GM12878 (cell line): ENCODE measurements around the gene MYCBPAP. TPM values are rescaled to one million over a fixed set of nuclear protein-coding genes. Genes with fewer than 3 reads are reported as not detected.

Experiments used
- ATAC-seq: fragments of 200-7000 bp; cut with Tn5 transposase; 3 replicates; pipeline ENCODE4 v1.9.1; 2020; ENCODE audit warnings: mild to moderate bottlenecking, moderate library complexity
- BruUV-seq: library from RNA; stranded (reverse); fragments of 400-500 nt; replicated peaks from 2 replicates; lab custom pipeline; 2021; lab: Mats Ljungman, UMichigan
- CTCF ChIA-PET: fragments of 300-600 bp; sonication (Branson Sonifier 250); formaldehyde crosslinking; extraction: SDS; loops from one replicate; lab custom pipeline; 2021; ENCODE audit warnings: inconsistent platforms; lab: Yijun Ruan, JAX
- POLR2A ChIA-PET: fragments of 350-600 bp; formaldehyde crosslinking; extraction: SDS; loops from one replicate; lab custom pipeline; 2021; ENCODE audit warnings: inconsistent platforms; lab: Charles Lee
- RAD21 ChIA-PET: fragments of 300-600 bp; sonication (Branson Sonifier 250); formaldehyde crosslinking; loops from one replicate; lab custom pipeline; 2023; ENCODE audit warnings: antibody characterized with exemption; ENCODE audit not compliant: unreplicated experiment; lab: Charles Lee
- SMC1A ChIA-PET: fragments of 300-600 bp; sonication (Branson Sonifier 250); formaldehyde crosslinking; loops from one replicate; lab custom pipeline; 2023; ENCODE audit not compliant: unreplicated experiment, uncharacterized antibody; lab: Charles Lee
- DNase-seq: peaks from one replicate; pipeline ENCODE4 v3.0.0-alpha.2; 2011; ENCODE audit warnings: low read depth, low spot score
- FAIRE-seq: peaks from 3 replicates; lab custom pipeline; 2011; peaks lifted over from hg19 to GRCh38; lab: Jason Lieb, UNC
- H2AFZ ChIP-seq: 2 replicates; pipeline ENCODE4 v1.6.0; 2011; ENCODE audit warnings: low read depth, low read length, control low read depth; ENCODE audit not compliant: control insufficient read depth
- H3K27ac ChIP-seq: 2 replicates; pipeline ENCODE4 v1.5.1; 2011; ENCODE audit warnings: control low read depth; ENCODE audit not compliant: control insufficient read depth, insufficient read depth
- H3K27me3 ChIP-seq, 2 experiments: replicated peaks in 1 of 2; 2 replicates each; pipeline versions ENCODE4 v1.6.0 to v1.6.1; 2011; ENCODE audit warnings: low read length in 1 of 2; ENCODE audit not compliant: control insufficient read depth in 2 of 2, insufficient read depth in 2 of 2
- H3K36me3 ChIP-seq, 2 experiments: 2 replicates each; pipeline ENCODE4 v1.5.1; 2011; ENCODE audit warnings: low read length in 1 of 2; ENCODE audit not compliant: control insufficient read depth in 2 of 2, insufficient read depth in 2 of 2
- H3K4me1 ChIP-seq: 2 replicates; pipeline ENCODE4 v1.6.1; 2011; ENCODE audit warnings: mild to moderate bottlenecking, low read length, moderate library complexity, mixed read lengths; ENCODE audit not compliant: control insufficient read depth, insufficient read depth
- H3K4me2 ChIP-seq: 2 replicates; pipeline ENCODE4 v1.6.0; 2011; ENCODE audit warnings: control low read depth; ENCODE audit not compliant: control insufficient read depth, insufficient read depth
- H3K4me3 ChIP-seq: fragments of 200-600 bp; sonication (generic); 2 replicates; pipeline ENCODE4 v1.5.1; 2016
- H3K79me2 ChIP-seq: 2 replicates; pipeline ENCODE4 v1.6.0; 2011; ENCODE audit warnings: low read length; ENCODE audit not compliant: control insufficient read depth, insufficient read depth
- H3K9ac ChIP-seq: 2 replicates; pipeline ENCODE4 v1.8.0; 2011; ENCODE audit warnings: low read length, control low read depth, mixed read lengths; ENCODE audit not compliant: control insufficient read depth, insufficient read depth
- H3K9me3 ChIP-seq: replicated peaks from 3 replicates; pipeline ENCODE4 v1.5.1; 2011; ENCODE audit warnings: mild to moderate bottlenecking, low read length; ENCODE audit not compliant: control insufficient read depth, insufficient read depth
- H4K20me1 ChIP-seq: 2 replicates; pipeline ENCODE4 v1.6.0; 2011; ENCODE audit not compliant: control insufficient read depth, insufficient read depth
- ATF7 ChIP-seq: fragments of 450-650 bp; IDR thresholded peaks from 2 replicates; pipeline ENCODE4 v1.6.1; 2016; ENCODE audit warnings: low read depth, mild to moderate bottlenecking
- BACH1 ChIP-seq: fragments of 450-650 bp; IDR thresholded peaks from 2 replicates; pipeline ENCODE4 v1.6.1; 2017; ENCODE audit warnings: mild to moderate bottlenecking, borderline replicate concordance
- BHLHE40 ChIP-seq, 2 experiments: fragments of 450-650 bp in 1 of 2; IDR thresholded peaks; 2 replicates each; pipeline ENCODE4 v1.6.1; 2011 to 2017; ENCODE audit warnings: low read depth in 2 of 2, borderline replicate concordance in 1 of 2, improper control_type of control experiment in 1 of 2, low read length in 1 of 2, mild to moderate bottlenecking in 1 of 2
- CBFB ChIP-seq: IDR thresholded peaks from 2 replicates; pipeline ENCODE4 v1.6.1; 2016; ENCODE audit warnings: antibody characterized with exemption, low read depth
- CTCF ChIP-seq, 3 experiments: IDR thresholded peaks in 2 of 3; conservative IDR thresholded peaks in 1 of 3; 2 replicates each; pipeline ENCODE4 v1.5.1; 2011; ENCODE audit warnings: low read depth in 3 of 3, low read length in 3 of 3, mild to moderate bottlenecking in 3 of 3, control low read depth in 2 of 3, moderate library complexity in 2 of 3, inconsistent platforms in 1 of 3, mixed read lengths in 1 of 3; ENCODE audit not compliant: control insufficient read depth in 2 of 3, insufficient read depth in 1 of 3; ENCODE audit errors: extremely low read depth in 1 of 3
- ESRRA ChIP-seq: IDR thresholded peaks from 2 replicates; pipeline ENCODE4 v1.6.1; 2012; ENCODE audit warnings: mild to moderate bottlenecking, low read length, improper control_type of control experiment
- IKZF1 ChIP-seq: fragments of 450-650 bp; conservative IDR thresholded peaks from 2 replicates; pipeline ENCODE4 v1.6.1; 2017; ENCODE audit warnings: antibody characterized with exemption, mild to moderate bottlenecking
- IKZF2 ChIP-seq, 2 experiments: fragments of 450-650 bp; IDR thresholded peaks; 2 replicates each; pipeline ENCODE4 v1.6.1; 2017; ENCODE audit warnings: mild to moderate bottlenecking in 2 of 2, moderate library complexity in 2 of 2
- MEF2A ChIP-seq: IDR thresholded peaks from 2 replicates; pipeline ENCODE4 v1.6.1; 2011; ENCODE audit warnings: low read depth, mild to moderate bottlenecking, low read length, moderate library complexity; ENCODE audit not compliant: insufficient read depth
- POLR2AphosphoS2 ChIP-seq: IDR thresholded peaks from 2 replicates; pipeline ENCODE4 v1.6.1; 2011; ENCODE audit warnings: low read depth, mild to moderate bottlenecking, low read length, improper control_type of control experiment, moderate library complexity
- POU2F2 ChIP-seq: IDR thresholded peaks from 3 replicates; pipeline ENCODE4 v1.6.1; 2011; ENCODE audit warnings: low read depth, mild to moderate bottlenecking, low read length, borderline replicate concordance
- RAD21 ChIP-seq: IDR thresholded peaks from 2 replicates; pipeline ENCODE4 v1.6.1; 2011; ENCODE audit warnings: mild to moderate bottlenecking, low read depth, low read length, moderate library complexity; ENCODE audit not compliant: insufficient read depth
- RB1 ChIP-seq: fragments of 450-650 bp; formaldehyde crosslinking; IDR thresholded peaks from 2 replicates; pipeline ENCODE4 v1.6.1; 2017; ENCODE audit warnings: mild to moderate bottlenecking, borderline replicate concordance
- RUNX3 ChIP-seq: IDR thresholded peaks from 2 replicates; pipeline ENCODE4 v1.6.1; 2012; ENCODE audit warnings: low read length, inconsistent platforms
- SMARCA5 ChIP-seq: fragments of 450-650 bp; IDR thresholded peaks from 2 replicates; pipeline ENCODE4 v1.6.1; 2017; ENCODE audit warnings: mild to moderate bottlenecking
- SMC3 ChIP-seq: IDR thresholded peaks from 2 replicates; pipeline ENCODE4 v1.6.1; 2011; ENCODE audit warnings: low read length, improper control_type of control experiment, borderline replicate concordance
- SREBF2 ChIP-seq: IDR thresholded peaks from 2 replicates; pipeline ENCODE4 v1.6.1; 2012; ENCODE audit warnings: mild to moderate bottlenecking, low read length
- SUPT20H ChIP-seq: IDR thresholded peaks from 2 replicates; pipeline ENCODE4 v1.6.1; 2011; ENCODE audit warnings: low read depth, mild to moderate bottlenecking, low read length, moderate library complexity, borderline replicate concordance; ENCODE audit not compliant: control insufficient read depth
- YY1 ChIP-seq: IDR thresholded peaks from 2 replicates; pipeline ENCODE4 v1.6.1; 2011; ENCODE audit warnings: low read depth, mild to moderate bottlenecking, low read length
- WGBS: methylation state at CpG from one replicate; pipeline ENCODE4 v1.1.6; 2016; ENCODE audit warnings: low lambda C conversion rate; ENCODE audit not compliant: insufficient replicate concordance, insufficient coverage; ENCODE audit errors: missing lambda C conversion rate; 5-methylcytosine and 5-hydroxymethylcytosine counted together
- in situ Hi-C: fragments of 300-500 bp; cut with MboI; formaldehyde crosslinking; loops from 9 replicates; pipeline ENCODE4 v1.14.3; 2018; ENCODE audit warnings: mixed read lengths
- intact Hi-C: fragments of 100-400 bp; cut with micrococcal nuclease; formaldehyde crosslinking; loops from one replicate; pipeline ENCODE4 v1.14.2; 2022; ENCODE audit not compliant: unreplicated experiment
- polyA plus RNA-seq, 11 experiments: library from polyadenylated mRNA; depleted of rRNA in 4 of 11; unstranded in 6 of 11; stranded (reverse) in 5 of 11; fragments of >200 nt; fragmentation: Nextera tagmentation in 4 of 11; fragmentation: Illumina TruSeq in 1 of 11; extraction: Ambion mirVana in 4 of 11; extraction: Trizol in 1 of 11; gene quantifications; 1 replicate in 1 of 11; 2 replicates in 10 of 11; pipeline versions ENCODE4 v1.2.1 to v1.2.3, GENCODE V29; 2011 to 2016; ENCODE audit warnings: inconsistent platforms in 2 of 11, missing spikeins in 2 of 11, low read depth in 1 of 11
- total RNA-seq, 4 experiments: library from RNA; depleted of rRNA in 3 of 4; stranded (reverse); fragments of >200 nt in 3 of 4; fragmentation: Illumina TruSeq in 1 of 4; extraction: Trizol in 1 of 4; gene quantifications; 2 replicates each; pipeline versions ENCODE4 v1.2.1 to v1.2.3, GENCODE V29; 2013 to 2021
- TF ChIP-seq, protein P1 (sequence below): fragments of 450-650 bp; IDR thresholded peaks from 2 replicates; pipeline ENCODE4 v1.6.1; 2016; ENCODE audit warnings: mild to moderate bottlenecking

Gene MYCBPAP
- total and polyA plus RNA-seq, 10 of the 15 experiments (the other 5 are each of a cell fraction or from before 2014, with no cell fraction given), result 0.23 to 2.7 (median 1.5) TPM

GRCh38 chr17:50482516-50482915, 25.7 kb upstream of the MYCBPAP start:
- Histone ChIP-seq H3K4me3 (no peak overlapping the region), H3K4me1 (no peaks in the 10 kb centered on the region), H3K9me3 (no peaks in the 10 kb centered on the region), H3K27me3 (no peaks in the 10 kb centered on the region), H3K79me2 (no peaks in the 10 kb centered on the region), H3K9ac (no peak overlapping the region), H3K27ac (no peak overlapping the region), H2AFZ (no peak overlapping the region), H3K4me2 (no peak overlapping the region), H4K20me1 (no peaks in the 10 kb centered on the region), H3K36me3 (peaks cover 0 to 10% of the 10 kb centered on the region in 2 experiments; a peak in 2 of 4 replicates)
- ChIA-PET SMC1A (interaction anchor here (1.0 to 2.6 kb wide), 5 partner anchors 19 to 144 kb away, joined by 3 to 8 read pairs (median 5); partner anchors contain the start of gene LRRC59), CTCF (interaction anchor here (0.7 to 4.4 kb wide), 20 partner anchors 11 to 213 kb away, joined by 3 to 23 read pairs (median 6); no protein-coding TSS in a partner anchor), RAD21 (interaction anchor here (0.6 to 2.1 kb wide), 11 partner anchors 11 to 176 kb away, joined by 3 to 13 read pairs (median 3); no protein-coding TSS in a partner anchor), POLR2A (no interaction called here)
- FAIRE-seq (peak; percentile 92), DNase-seq (peak; percentile 51), ATAC-seq (peak; percentile 57)
- intact Hi-C loops (loop anchor here (1.0 kb wide), 3 partner anchors 60 to 213 kb away; no protein-coding TSS in a partner anchor), in situ Hi-C loops (loop anchor here (10.0 kb wide), 1 partner anchor 142 kb away; no protein-coding TSS in a partner anchor)
- 2% methylated on average over 7 of the region's 7 CpGs for WGBS
- TF ChIP-seq RUNX3 (peak; percentile 88), CBFB (peak; percentile 74; the same call in 1 of the 2 replicates), BACH1 (peak; percentile 73; the same call in 1 of the 2 replicates), IKZF1 (no peak), ATF7 (peak; percentile 29; the same call in 1 of the 2 replicates), RB1 (0 out of 2 replicates have a peak, but pooled peaks have one; percentile 60), SMC3 (peak; percentile 81), BHLHE40 (IDR thresholded peaks at IDR 0.05; ENCODE audit: borderline replicate concordance in 1 of 2, low read depth in 2 of 2, low read length in 1 of 2) (peak; percentile 88), YY1 (peak; percentile 58; the same call in 1 of the 2 replicates), SMARCA5 (peak; percentile 83; the same call in 1 of the 2 replicates), POU2F2 (peak; percentile 50; the same call in 1 of the 3 replicates), MEF2A (0 out of 2 replicates have a peak, but pooled peaks have one; percentile 18), SUPT20H (no peak), RAD21 (peak; percentile 98), SREBF2 (no peak), POLR2AphosphoS2 (no peak), CTCF (IDR thresholded peaks at IDR 0.05 in 2 of 3, conservative IDR thresholded peaks at IDR 0.05 in 1 of 3; ENCODE audit: control insufficient read depth in 2 of 3, extremely low read depth in 1 of 3, insufficient read depth in 1 of 3, low read depth in 3 of 3, low read length in 3 of 3) (peak; percentile 92 to 98 (median 92); a peak in 5 of 6 replicates), ESRRA (peak; percentile 81), IKZF2 (IDR thresholded peaks at IDR 0.05) (peak in 1 of 2 experiments; percentile 51; a peak in 1 of 4 replicates)
- TF ChIP-seq, protein P1, sequence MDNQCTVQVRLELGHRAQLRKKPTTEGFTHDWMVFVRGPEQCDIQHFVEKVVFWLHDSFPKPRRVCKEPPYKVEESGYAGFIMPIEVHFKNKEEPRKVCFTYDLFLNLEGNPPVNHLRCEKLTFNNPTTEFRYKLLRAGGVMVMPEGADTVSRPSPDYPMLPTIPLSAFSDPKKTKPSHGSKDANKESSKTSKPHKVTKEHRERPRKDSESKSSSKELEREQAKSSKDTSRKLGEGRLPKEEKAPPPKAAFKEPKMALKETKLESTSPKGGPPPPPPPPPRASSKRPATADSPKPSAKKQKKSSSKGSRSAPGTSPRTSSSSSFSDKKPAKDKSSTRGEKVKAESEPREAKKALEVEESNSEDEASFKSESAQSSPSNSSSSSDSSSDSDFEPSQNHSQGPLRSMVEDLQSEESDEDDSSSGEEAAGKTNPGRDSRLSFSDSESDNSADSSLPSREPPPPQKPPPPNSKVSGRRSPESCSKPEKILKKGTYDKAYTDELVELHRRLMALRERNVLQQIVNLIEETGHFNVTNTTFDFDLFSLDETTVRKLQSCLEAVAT, result no peak
- no TSS peak for BruUV-seq
